ENCODE measurements around the gene BPIFB2. TPM values are rescaled to one million over a fixed set of nuclear protein-coding genes. Genes with fewer than 3 reads are reported as not detected.

The BPIFB2 gene
- total and polyA plus RNA-seq, 10 of the 15 experiments (the other 5 are each of a cell fraction or from before 2014, with no cell fraction given) = not detected

DNA sequence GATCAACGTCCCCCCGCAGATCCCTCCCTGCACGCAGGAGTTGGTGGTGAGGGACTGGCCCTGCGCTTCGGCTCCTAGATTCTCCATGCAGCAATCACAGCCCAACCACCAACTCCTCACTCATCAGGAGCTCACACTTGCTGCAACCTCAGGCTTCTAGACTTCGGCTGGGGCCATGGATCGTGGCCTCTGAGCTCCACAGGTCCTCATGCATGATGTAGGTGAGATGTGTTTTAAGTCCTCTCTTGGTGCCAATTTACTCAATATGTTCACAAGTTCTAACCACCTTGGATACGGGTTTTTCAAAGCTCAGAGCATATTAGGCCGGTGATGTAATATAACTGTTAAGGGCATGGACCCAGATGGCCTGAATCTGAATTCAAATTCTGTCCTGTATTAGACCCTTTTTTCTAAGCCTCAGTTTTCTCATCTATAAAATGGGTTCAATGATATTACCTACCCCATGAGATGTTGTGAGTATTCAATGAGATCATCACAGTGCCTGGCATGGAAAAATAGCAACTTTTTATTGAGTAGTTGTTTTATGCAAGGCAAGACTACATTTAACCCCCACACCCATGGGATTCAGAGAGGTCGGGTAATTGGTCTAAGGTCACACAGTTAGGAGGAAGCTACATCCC lies 34.3 kb upstream of the BPIFB2 start:
- FAIRE-seq (no peak), DNase-seq (ENCODE audit: low read depth, low spot score) (no peak), ATAC-seq (no peak)
- SMC1A ChIA-PET (ENCODE audit: uncharacterized antibody, unreplicated experiment) = no interaction called here
- Histone ChIP-seq H3K9ac (ENCODE audit: control insufficient read depth, insufficient read depth, low read length) (no peak overlapping the region), H3K9me3 (replicated peaks; ENCODE audit: control insufficient read depth, insufficient read depth, low read length) (peaks cover 4% of the 10 kb centered on the region; the same call in 2 of the 3 replicates), H3K27ac (ENCODE audit: control insufficient read depth, insufficient read depth) (peak overlapping the region; percentile 97; the same call in 1 of the 2 replicates), H3K27me3 (replicated peaks in 1 of 2; ENCODE audit: control insufficient read depth in 2 of 2, insufficient read depth in 2 of 2, low read length in 1 of 2) (no peaks in the 10 kb centered on the region), H3K4me2 (ENCODE audit: control insufficient read depth, insufficient read depth) (no peak overlapping the region; the same call in 1 of the 2 replicates), H3K4me3 (no peak overlapping the region), H3K79me2 (ENCODE audit: control insufficient read depth, insufficient read depth, low read length) (no peaks in the 10 kb centered on the region; the same call in 1 of the 2 replicates), H2AFZ (ENCODE audit: control insufficient read depth, low read depth, low read length) (no peak overlapping the region), H3K4me1 (ENCODE audit: control insufficient read depth, insufficient read depth, low read length) (peaks cover 28% of the 10 kb centered on the region), H4K20me1 (ENCODE audit: control insufficient read depth, insufficient read depth) (no peaks in the 10 kb centered on the region), H3K36me3 (ENCODE audit: control insufficient read depth in 2 of 2, insufficient read depth in 2 of 2, low read length in 1 of 2) (no peaks in the 10 kb centered on the region)
- CTCF ChIA-PET = interaction anchor here (1.0 to 1.4 kb wide), 2 partner anchors 32 to 183 kb away, joined by 3 to 4 read pairs; no protein-coding TSS in a partner anchor
- in situ Hi-C loops (cut with MboI) = no loop called here
- POLR2A ChIA-PET = no interaction called here
- TF ChIP-seq TBL1XR1 (IDR thresholded peaks at IDR 0.05; ENCODE audit: low read depth, low read length) (no peak), BHLHE40 (IDR thresholded peaks at IDR 0.05; ENCODE audit: borderline replicate concordance in 1 of 2, low read depth in 2 of 2, low read length in 1 of 2) (no peak), TARDBP (IDR thresholded peaks at IDR 0.05; ENCODE audit: borderline replicate concordance) (no peak), KDM1A (IDR thresholded peaks at IDR 0.05; ENCODE audit: borderline replicate concordance) (no peak), PML (IDR thresholded peaks at IDR 0.05; ENCODE audit: low read length) (no peak), ZNF384 (IDR thresholded peaks at IDR 0.05; ENCODE audit: borderline replicate concordance, low read depth, low read length) (no peak), EGR1 (IDR thresholded peaks at IDR 0.05; ENCODE audit: borderline replicate concordance in 1 of 2, low read depth in 2 of 2, low read length in 2 of 2) (no peak), SRF (IDR thresholded peaks at IDR 0.05; ENCODE audit: low read depth in 2 of 2, low read length in 2 of 2) (no peak), ELK1 (IDR thresholded peaks at IDR 0.05; ENCODE audit: low read depth, low read length) (no peak)
- TF ChIP-seq, protein P1, sequence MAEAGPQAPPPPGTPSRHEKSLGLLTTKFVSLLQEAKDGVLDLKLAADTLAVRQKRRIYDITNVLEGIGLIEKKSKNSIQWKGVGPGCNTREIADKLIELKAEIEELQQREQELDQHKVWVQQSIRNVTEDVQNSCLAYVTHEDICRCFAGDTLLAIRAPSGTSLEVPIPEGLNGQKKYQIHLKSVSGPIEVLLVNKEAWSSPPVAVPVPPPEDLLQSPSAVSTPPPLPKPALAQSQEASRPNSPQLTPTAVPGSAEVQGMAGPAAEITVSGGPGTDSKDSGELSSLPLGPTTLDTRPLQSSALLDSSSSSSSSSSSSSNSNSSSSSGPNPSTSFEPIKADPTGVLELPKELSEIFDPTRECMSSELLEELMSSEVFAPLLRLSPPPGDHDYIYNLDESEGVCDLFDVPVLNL (IDR thresholded peaks at IDR 0.05; ENCODE audit: low read depth, low read length) = no peak
- TF ChIP-seq, protein P2, sequence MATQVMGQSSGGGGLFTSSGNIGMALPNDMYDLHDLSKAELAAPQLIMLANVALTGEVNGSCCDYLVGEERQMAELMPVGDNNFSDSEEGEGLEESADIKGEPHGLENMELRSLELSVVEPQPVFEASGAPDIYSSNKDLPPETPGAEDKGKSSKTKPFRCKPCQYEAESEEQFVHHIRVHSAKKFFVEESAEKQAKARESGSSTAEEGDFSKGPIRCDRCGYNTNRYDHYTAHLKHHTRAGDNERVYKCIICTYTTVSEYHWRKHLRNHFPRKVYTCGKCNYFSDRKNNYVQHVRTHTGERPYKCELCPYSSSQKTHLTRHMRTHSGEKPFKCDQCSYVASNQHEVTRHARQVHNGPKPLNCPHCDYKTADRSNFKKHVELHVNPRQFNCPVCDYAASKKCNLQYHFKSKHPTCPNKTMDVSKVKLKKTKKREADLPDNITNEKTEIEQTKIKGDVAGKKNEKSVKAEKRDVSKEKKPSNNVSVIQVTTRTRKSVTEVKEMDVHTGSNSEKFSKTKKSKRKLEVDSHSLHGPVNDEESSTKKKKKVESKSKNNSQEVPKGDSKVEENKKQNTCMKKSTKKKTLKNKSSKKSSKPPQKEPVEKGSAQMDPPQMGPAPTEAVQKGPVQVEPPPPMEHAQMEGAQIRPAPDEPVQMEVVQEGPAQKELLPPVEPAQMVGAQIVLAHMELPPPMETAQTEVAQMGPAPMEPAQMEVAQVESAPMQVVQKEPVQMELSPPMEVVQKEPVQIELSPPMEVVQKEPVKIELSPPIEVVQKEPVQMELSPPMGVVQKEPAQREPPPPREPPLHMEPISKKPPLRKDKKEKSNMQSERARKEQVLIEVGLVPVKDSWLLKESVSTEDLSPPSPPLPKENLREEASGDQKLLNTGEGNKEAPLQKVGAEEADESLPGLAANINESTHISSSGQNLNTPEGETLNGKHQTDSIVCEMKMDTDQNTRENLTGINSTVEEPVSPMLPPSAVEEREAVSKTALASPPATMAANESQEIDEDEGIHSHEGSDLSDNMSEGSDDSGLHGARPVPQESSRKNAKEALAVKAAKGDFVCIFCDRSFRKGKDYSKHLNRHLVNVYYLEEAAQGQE (IDR thresholded peaks at IDR 0.05; ENCODE audit: low read depth, low read length) = no peak
- TF ChIP-seq, protein P3, sequence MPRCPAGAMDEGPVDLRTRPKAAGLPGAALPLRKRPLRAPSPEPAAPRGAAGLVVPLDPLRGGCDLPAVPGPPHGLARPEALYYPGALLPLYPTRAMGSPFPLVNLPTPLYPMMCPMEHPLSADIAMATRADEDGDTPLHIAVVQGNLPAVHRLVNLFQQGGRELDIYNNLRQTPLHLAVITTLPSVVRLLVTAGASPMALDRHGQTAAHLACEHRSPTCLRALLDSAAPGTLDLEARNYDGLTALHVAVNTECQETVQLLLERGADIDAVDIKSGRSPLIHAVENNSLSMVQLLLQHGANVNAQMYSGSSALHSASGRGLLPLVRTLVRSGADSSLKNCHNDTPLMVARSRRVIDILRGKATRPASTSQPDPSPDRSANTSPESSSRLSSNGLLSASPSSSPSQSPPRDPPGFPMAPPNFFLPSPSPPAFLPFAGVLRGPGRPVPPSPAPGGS (IDR thresholded peaks at IDR 0.05; ENCODE audit: borderline replicate concordance, insufficient read depth, low read depth, low read length, poor library complexity, severe bottlenecking) = no peak
- TF ChIP-seq, protein P4, sequence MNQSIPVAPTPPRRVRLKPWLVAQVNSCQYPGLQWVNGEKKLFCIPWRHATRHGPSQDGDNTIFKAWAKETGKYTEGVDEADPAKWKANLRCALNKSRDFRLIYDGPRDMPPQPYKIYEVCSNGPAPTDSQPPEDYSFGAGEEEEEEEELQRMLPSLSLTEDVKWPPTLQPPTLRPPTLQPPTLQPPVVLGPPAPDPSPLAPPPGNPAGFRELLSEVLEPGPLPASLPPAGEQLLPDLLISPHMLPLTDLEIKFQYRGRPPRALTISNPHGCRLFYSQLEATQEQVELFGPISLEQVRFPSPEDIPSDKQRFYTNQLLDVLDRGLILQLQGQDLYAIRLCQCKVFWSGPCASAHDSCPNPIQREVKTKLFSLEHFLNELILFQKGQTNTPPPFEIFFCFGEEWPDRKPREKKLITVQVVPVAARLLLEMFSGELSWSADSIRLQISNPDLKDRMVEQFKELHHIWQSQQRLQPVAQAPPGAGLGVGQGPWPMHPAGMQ (IDR thresholded peaks at IDR 0.05; ENCODE audit: borderline replicate concordance) = no peak
- TF ChIP-seq, protein P5, sequence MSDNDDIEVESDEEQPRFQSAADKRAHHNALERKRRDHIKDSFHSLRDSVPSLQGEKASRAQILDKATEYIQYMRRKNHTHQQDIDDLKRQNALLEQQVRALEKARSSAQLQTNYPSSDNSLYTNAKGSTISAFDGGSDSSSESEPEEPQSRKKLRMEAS (IDR thresholded peaks at IDR 0.05; ENCODE audit: low read depth, low read length) = no peak
- 90% methylated on average over 10 of the region's 10 CpGs for WGBS (ENCODE audit: insufficient coverage, insufficient replicate concordance, low lambda C conversion rate, missing lambda C conversion rate)
- BruUV-seq (replicated peaks) = no TSS peak
- RAD21 ChIA-PET (ENCODE audit: unreplicated experiment) = no interaction called here
- intact Hi-C loops (cut with micrococcal nuclease; ENCODE audit: unreplicated experiment) = no loop called here

Measured in GM12878 (cell line).